HEK293T (cell line): Measurements from ENCODE around the gene LGALS1.

Experiments used
- CTCF ChIA-PET: fragments of 350-600 bp; formaldehyde crosslinking; extraction: SDS; loops from one replicate; lab custom pipeline; 2021; ENCODE audit warnings: antibody characterized with exemption, inconsistent platforms; lab: Yijun Ruan, JAX
- POLR2A ChIA-PET: fragments of 350-600 bp; formaldehyde crosslinking; extraction: SDS; loops from one replicate; lab custom pipeline; 2020; ENCODE audit warnings: antibody characterized with exemption, inconsistent platforms; lab: Yijun Ruan, JAX
- DNase-seq: peaks from one replicate; pipeline ENCODE4 v3.0.0; 2012; ENCODE audit warnings: mixed read lengths; ENCODE audit errors: extremely low spot score
- ARNT ChIP-seq: fragments of 450-650 bp; IDR thresholded peaks from 2 replicates; pipeline ENCODE4 v1.6.1; 2017; ENCODE audit warnings: mild to moderate bottlenecking
- BHLHE40 ChIP-seq: fragments of 450-650 bp; IDR thresholded peaks from 2 replicates; pipeline ENCODE4 v1.6.1; 2016; ENCODE audit warnings: mild to moderate bottlenecking, moderate library complexity, borderline replicate concordance
- CTBP1 ChIP-seq: fragments of 450-650 bp; IDR thresholded peaks from 2 replicates; pipeline ENCODE4 v1.6.1; 2016; ENCODE audit warnings: borderline replicate concordance
- ELF4 ChIP-seq: fragments of 450-650 bp; IDR thresholded peaks from 2 replicates; pipeline ENCODE4 v1.6.1; 2017; ENCODE audit warnings: antibody characterized with exemption
- FOXA1 ChIP-seq: fragments of 450-650 bp; IDR thresholded peaks from 2 replicates; pipeline ENCODE4 v1.6.1; 2016; ENCODE audit warnings: mild to moderate bottlenecking
- FOXK2 ChIP-seq: fragments of 450-650 bp; IDR thresholded peaks from 2 replicates; pipeline ENCODE4 v1.6.1; 2016; ENCODE audit warnings: mild to moderate bottlenecking
- FOXM1 ChIP-seq: fragments of 450-650 bp; IDR thresholded peaks from 2 replicates; pipeline ENCODE4 v1.6.1; 2017; ENCODE audit warnings: mild to moderate bottlenecking, borderline replicate concordance
- HDGF ChIP-seq: fragments of 450-650 bp; IDR thresholded peaks from 2 replicates; pipeline ENCODE4 v1.6.1; 2017; ENCODE audit warnings: antibody characterized with exemption, borderline replicate concordance
- L3MBTL2 ChIP-seq: fragments of 450-650 bp; conservative IDR thresholded peaks from 2 replicates; pipeline ENCODE4 v1.6.1; 2016; ENCODE audit warnings: mild to moderate bottlenecking
- LEF1 ChIP-seq: fragments of 450-650 bp; IDR thresholded peaks from 2 replicates; pipeline ENCODE4 v1.6.1; 2017; ENCODE audit warnings: mild to moderate bottlenecking, borderline replicate concordance
- NFRKB ChIP-seq: fragments of 450-650 bp; IDR thresholded peaks from 2 replicates; pipeline ENCODE4 v1.6.1; 2016; ENCODE audit warnings: mild to moderate bottlenecking, moderate library complexity
- SP1 ChIP-seq: fragments of 450-650 bp; IDR thresholded peaks from 2 replicates; pipeline ENCODE4 v1.6.1; 2017
- SUZ12 ChIP-seq: fragments of 450-650 bp; IDR thresholded peaks from 2 replicates; pipeline ENCODE4 v1.6.1; 2016; ENCODE audit warnings: mild to moderate bottlenecking
- TARDBP ChIP-seq: fragments of 450-650 bp; IDR thresholded peaks from 2 replicates; pipeline ENCODE4 v1.6.1; 2016
- ZNF384 ChIP-seq: fragments of 450-650 bp; IDR thresholded peaks from 2 replicates; pipeline ENCODE4 v1.6.1; 2016
- TF ChIP-seq, protein P1 (sequence below): fragments of 450-650 bp; IDR thresholded peaks from 2 replicates; pipeline ENCODE4 v1.6.1; 2016

Gene LGALS1

GRCh38 chr22:37672206-37672919, 3.1 kb upstream of the LGALS1 start:
- DNase-seq = no peak
- POLR2A ChIA-PET = interaction anchor here (8.9 kb wide), 1 partner anchor 12 kb away, joined by 105 read pairs; the partner anchor contains the start of gene PDXP
- CTCF ChIA-PET = interaction anchor here (1.0 to 1.5 kb wide), 3 partner anchors 9 to 80 kb away, joined by 3 to 4 read pairs (median 4); no protein-coding TSS in a partner anchor
- TF ChIP-seq, protein P1, sequence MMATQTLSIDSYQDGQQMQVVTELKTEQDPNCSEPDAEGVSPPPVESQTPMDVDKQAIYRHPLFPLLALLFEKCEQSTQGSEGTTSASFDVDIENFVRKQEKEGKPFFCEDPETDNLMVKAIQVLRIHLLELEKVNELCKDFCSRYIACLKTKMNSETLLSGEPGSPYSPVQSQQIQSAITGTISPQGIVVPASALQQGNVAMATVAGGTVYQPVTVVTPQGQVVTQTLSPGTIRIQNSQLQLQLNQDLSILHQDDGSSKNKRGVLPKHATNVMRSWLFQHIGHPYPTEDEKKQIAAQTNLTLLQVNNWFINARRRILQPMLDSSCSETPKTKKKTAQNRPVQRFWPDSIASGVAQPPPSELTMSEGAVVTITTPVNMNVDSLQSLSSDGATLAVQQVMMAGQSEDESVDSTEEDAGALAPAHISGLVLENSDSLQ = no peak
- TF ChIP-seq ARNT (no peak), ZNF384 (no peak), NFRKB (no peak), TARDBP (no peak), BHLHE40 (no peak), L3MBTL2 (no peak), FOXM1 (no peak), FOXK2 (no peak), SUZ12 (no peak), LEF1 (no peak), SP1 (no peak), CTBP1 (no peak)

DNA sequence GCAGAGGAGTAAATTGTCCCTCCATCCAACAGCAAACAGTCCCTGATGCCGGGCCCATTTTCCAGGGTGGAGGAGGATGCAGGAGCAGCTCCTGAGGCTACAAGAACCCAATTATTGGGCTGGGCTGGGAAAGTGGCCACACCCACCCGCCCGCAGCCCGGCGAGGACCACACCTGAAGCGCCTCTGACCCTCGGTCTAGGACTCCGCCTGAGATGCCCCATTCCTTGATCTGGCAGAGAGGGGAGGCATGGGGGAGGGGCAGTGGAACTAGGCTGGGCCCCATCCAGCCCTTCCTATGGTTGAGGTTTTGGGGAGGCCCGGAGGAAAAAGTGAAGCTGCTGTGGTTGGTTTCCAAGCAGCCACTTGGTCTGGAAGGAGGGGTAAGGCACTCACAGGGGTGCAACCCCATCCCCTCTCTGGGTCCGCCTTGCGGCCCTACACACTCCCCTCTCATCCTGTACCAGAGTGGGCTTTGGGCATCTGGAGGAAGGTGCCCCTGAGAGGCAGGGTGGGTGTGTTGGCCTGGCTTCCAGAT, 2.4 kb upstream of the LGALS1 start:
- ChIA-PET CTCF (interaction anchor here (1.0 kb wide), 1 partner anchor 81 kb away, joined by 4 read pairs; no protein-coding TSS in a partner anchor), POLR2A (interaction anchor here (8.9 kb wide), 1 partner anchor 13 kb away, joined by 105 read pairs; the partner anchor contains the start of gene PDXP)
- TF ChIP-seq ELF4 (no peak), SP1 (no peak)
- no peak for DNase-seq

DNA sequence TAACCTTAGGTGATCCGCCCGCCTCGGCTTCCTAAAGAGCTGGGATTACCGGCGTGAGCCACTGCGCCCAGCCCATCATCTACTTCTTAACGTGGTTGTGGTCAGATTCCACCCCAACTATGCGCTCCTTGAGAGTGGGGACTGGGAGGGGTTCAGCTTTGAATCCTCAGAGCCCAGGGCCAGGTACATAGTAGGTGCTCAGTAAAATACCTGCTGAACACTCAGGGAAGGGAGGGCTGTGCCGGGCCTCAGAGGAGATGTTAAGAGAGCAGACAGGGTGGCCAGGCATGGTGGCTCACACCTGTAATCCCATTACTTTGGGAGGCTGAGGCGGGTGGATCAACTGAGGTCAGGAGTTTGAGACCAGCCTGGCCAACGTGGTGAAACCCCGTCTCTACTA, 1.2 kb upstream of the LGALS1 start:
- POLR2A ChIA-PET = interaction anchor here (8.9 kb wide), 1 partner anchor 14 kb away, joined by 105 read pairs; the partner anchor contains the start of gene PDXP
- CTCF ChIA-PET = interaction anchor here (1.9 kb wide), 1 partner anchor 31 kb away, joined by 11 read pairs; no protein-coding TSS in a partner anchor
- no peak for DNase-seq
- TF ChIP-seq FOXM1 = no peak
- TF ChIP-seq L3MBTL2 = no peak
- no peak for TF ChIP-seq SUZ12
- TF ChIP-seq NFRKB = no peak

DNA sequence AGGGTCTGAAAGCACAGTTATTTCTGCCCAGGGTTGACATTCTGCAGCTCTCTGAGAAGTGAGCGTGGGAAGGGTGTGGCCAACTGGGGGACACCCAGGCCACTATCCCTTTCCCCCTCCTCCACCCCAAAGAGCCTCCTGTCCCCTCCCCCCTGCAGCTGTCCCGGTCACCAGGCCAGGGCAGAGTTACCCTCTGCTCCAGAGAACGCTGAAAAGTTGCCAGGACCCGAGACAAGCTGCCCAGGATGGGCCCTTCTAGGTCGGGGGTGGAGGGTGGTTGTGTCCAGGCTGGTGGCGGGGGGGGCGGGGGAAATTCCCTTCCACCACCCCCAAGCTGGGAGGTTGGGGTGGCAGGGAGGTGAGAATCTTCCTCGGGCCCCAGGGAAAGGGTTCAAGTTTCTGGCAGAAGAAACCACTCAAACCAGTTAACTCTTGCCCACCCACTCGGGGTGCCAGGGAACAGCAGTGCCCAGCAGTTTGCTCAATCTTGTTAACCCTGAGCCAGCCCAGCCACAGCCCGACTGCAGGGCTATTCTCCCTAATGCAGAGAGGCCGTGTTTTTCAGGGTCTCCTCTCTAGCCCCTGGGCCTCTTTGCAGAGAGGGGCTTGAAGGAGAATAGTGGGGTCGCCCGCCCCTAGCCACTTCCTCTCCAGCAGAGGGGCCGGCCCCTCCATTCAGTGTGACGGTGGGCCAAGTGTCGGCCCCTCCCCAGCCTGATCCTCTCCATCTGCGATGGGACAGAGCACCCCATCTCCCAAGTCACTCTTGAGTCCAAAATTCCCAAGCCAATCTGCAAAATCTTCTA, 697 bp downstream of the LGALS1 start:
- TF ChIP-seq TARDBP (no peak), FOXA1 (no peak), L3MBTL2 (no peak), ARNT (no peak), SP1 (no peak), NFRKB (no peak), HDGF (no peak), CTBP1 (no peak), FOXK2 (no peak), ELF4 (no peak), FOXM1 (no peak), SUZ12 (no peak), LEF1 (no peak), BHLHE40 (no peak), ZNF384 (no peak)
- TF ChIP-seq, protein P1 = no peak
- no peak for DNase-seq
- CTCF ChIA-PET = interaction anchor here (0.8 to 1.9 kb wide), 5 partner anchors 15 to 142 kb away, joined by 3 to 11 read pairs (median 4); no protein-coding TSS in a partner anchor
- POLR2A ChIA-PET = interaction anchor here (1.2 to 8.9 kb wide), 5 partner anchors 8 to 129 kb away, joined by 4 to 105 read pairs (median 4); partner anchors contain the start of genes NOL12 and PDXP

DNA sequence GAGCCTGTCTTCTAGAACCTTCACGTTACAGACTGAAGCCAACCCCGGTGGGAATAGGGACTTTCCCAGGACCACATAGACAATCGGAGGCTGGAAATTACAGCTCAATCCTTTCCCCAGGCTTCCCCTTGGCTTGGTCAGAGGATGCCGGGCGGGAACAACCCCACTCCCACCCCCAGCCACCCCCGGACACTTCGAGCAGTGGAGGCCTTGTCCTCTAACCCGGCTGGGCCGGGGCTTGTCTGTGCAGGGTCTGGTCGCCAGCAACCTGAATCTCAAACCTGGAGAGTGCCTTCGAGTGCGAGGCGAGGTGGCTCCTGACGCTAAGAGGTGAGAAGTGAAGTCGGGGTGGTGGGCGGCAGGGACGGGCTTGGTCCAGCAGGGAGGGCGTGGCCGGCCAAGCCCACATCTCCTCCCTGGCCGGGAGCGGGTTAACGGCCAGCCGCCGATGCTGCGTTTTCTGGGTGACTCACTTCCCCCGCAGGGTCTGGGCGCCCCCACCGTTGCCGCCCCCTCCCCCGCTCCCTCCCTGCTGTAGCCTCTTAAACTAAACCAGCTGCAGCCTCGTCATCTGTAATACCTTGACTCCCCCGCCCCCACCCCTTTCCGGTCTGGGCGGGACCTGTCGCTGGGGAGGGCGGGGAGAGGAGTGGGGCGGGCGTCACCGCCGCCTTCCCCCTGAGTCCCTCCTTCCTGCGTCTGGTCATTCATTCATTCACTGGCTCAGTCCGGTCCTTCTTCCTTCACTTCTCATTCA, 1.5 kb downstream of the LGALS1 start:
- TF ChIP-seq SUZ12 (no peak), ELF4 (no peak), TARDBP (no peak), CTBP1 (no peak), SP1 (no peak), FOXM1 (no peak), FOXK2 (no peak), L3MBTL2 (peak; percentile 79)
- TF ChIP-seq, protein P1 = no peak
- POLR2A ChIA-PET = interaction anchor here (1.4 to 8.9 kb wide), 4 partner anchors 9 to 128 kb away, joined by 4 to 105 read pairs (median 4); partner anchors contain the start of genes NOL12 and PDXP

More for the DNA sequence above, 1.5 kb downstream of the LGALS1 start:
- DNase-seq = peak; percentile 77
- CTCF ChIA-PET = interaction anchor here (0.9 to 1.5 kb wide), 2 partner anchors 16 to 34 kb away, joined by 3 to 5 read pairs; no protein-coding TSS in a partner anchor
